ENCODE measurements around the gene PNPLA5. TPM values are rescaled to one million over a fixed set of nuclear protein-coding genes. Genes with fewer than 3 reads are reported as not detected.

Gene PNPLA5
- polyA plus RNA-seq, 2 of the 4 experiments (the other 2 are of a cell fraction) = not detected

GRCh38 chr22:43901976-43902643, 10.3 kb upstream of the PNPLA5 start:
- CTCF ChIA-PET = interaction anchor here (1.0 to 7.9 kb wide), 2 partner anchors 18 to 44 kb away, joined by 3 to 97 read pairs; no protein-coding TSS in a partner anchor
- H3K4me2 ChIP-seq = peak overlapping the region; percentile 32; the same call in 2 of the 3 replicates
- H3K27ac ChIP-seq = peak overlapping the region in 1 of 2 experiments; percentile 79; a peak in 4 of 6 replicates
- no peaks in the 10 kb centered on the region for H3K9me3 ChIP-seq
- WGBS (ENCODE audit: missing lambda C conversion rate) = 26% methylated on average over 5 of the region's 5 CpGs
- no peak for FAIRE-seq
- no peak overlapping the region for H3K4me3 ChIP-seq
- POLR2A ChIA-PET = no interaction called here
- ATAC-seq = peak; percentile 66 to 77; a peak in 5 of 6 replicates
- peaks cover 38% of the 10 kb centered on the region for H3K4me1 ChIP-seq
- TF ChIP-seq, protein P1, sequence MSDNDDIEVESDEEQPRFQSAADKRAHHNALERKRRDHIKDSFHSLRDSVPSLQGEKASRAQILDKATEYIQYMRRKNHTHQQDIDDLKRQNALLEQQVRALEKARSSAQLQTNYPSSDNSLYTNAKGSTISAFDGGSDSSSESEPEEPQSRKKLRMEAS (IDR thresholded peaks at IDR 0.05) = 0 out of 2 replicates have a peak, but pooled peaks have one; percentile 34
- peak; percentile 33; the same call in 1 of the 2 replicates for TF ChIP-seq FOSL2 (IDR thresholded peaks at IDR 0.05)
- TF ChIP-seq FOSL2 (CRISPR knock-in tag; IDR thresholded peaks at IDR 0.05) = peak; percentile 68
- no peak for TF ChIP-seq POLR2AphosphoS2 (conservative IDR thresholded peaks at IDR 0.05; ENCODE audit: low read length)
- peak; percentile 31; the same call in 1 of the 2 replicates for TF ChIP-seq JUNB (IDR thresholded peaks at IDR 0.05)
- TF ChIP-seq RARB (CRISPR knock-in tag; IDR thresholded peaks at IDR 0.05) = no peak
- no peak for TF ChIP-seq NR3C1 (IDR thresholded peaks at IDR 0.05)
- peak; percentile 33 to 56 for DNase-seq (ENCODE audit: low read depth in 1 of 2, low spot score in 1 of 2)

DNA sequence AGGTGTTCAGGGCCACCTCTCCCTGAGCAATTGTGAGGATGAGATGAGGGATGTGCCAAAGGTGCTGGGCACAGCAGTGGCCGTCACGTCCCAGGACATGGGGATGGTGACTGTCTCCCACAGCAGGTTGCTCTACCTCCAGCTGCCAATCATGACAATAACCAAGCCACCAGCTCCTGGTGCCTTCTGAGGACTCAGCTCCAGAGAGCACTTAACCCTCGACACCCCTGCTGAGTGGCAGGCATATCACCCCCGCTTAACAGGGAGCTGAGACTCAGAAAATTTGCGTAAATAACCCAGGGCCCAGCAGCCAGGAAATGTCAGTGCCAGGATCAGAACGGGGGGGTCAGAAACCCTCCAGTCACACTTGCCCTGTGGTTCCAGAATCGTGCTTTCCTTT, 8.4 kb upstream of the PNPLA5 start:
- Histone ChIP-seq H3K4me1 (peaks cover 38% of the 10 kb centered on the region), H3K4me3 (no peak overlapping the region), H3K9me3 (no peaks in the 10 kb centered on the region), H3K27ac (peak overlapping the region in 1 of 2 experiments; percentile 67; a peak in 3 of 6 replicates), H3K4me2 (no peak overlapping the region)
- ChIA-PET CTCF (interaction anchor here (0.7 to 7.9 kb wide), 5 partner anchors 12 to 49 kb away, joined by 3 to 97 read pairs (median 3); no protein-coding TSS in a partner anchor), POLR2A (no interaction called here)
- ATAC-seq (no peak), DNase-seq (ENCODE audit: low read depth in 1 of 2, low spot score in 1 of 2) (no peak), FAIRE-seq (no peak)
- no peak for TF ChIP-seq GATA3 (IDR thresholded peaks at IDR 0.05; ENCODE audit: borderline replicate concordance)
- TF ChIP-seq EHF (CRISPR knock-in tag; IDR thresholded peaks at IDR 0.05) = no peak
- no peak for TF ChIP-seq HES2 (IDR thresholded peaks at IDR 0.05)
- TF ChIP-seq EP300 (IDR thresholded peaks at IDR 0.05) = no peak
- no peak for TF ChIP-seq MYC (IDR thresholded peaks at IDR 0.05; ENCODE audit: borderline replicate concordance, low read length)
- TF ChIP-seq, protein P2, sequence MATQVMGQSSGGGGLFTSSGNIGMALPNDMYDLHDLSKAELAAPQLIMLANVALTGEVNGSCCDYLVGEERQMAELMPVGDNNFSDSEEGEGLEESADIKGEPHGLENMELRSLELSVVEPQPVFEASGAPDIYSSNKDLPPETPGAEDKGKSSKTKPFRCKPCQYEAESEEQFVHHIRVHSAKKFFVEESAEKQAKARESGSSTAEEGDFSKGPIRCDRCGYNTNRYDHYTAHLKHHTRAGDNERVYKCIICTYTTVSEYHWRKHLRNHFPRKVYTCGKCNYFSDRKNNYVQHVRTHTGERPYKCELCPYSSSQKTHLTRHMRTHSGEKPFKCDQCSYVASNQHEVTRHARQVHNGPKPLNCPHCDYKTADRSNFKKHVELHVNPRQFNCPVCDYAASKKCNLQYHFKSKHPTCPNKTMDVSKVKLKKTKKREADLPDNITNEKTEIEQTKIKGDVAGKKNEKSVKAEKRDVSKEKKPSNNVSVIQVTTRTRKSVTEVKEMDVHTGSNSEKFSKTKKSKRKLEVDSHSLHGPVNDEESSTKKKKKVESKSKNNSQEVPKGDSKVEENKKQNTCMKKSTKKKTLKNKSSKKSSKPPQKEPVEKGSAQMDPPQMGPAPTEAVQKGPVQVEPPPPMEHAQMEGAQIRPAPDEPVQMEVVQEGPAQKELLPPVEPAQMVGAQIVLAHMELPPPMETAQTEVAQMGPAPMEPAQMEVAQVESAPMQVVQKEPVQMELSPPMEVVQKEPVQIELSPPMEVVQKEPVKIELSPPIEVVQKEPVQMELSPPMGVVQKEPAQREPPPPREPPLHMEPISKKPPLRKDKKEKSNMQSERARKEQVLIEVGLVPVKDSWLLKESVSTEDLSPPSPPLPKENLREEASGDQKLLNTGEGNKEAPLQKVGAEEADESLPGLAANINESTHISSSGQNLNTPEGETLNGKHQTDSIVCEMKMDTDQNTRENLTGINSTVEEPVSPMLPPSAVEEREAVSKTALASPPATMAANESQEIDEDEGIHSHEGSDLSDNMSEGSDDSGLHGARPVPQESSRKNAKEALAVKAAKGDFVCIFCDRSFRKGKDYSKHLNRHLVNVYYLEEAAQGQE (IDR thresholded peaks at IDR 0.05) = no peak
- TF ChIP-seq, protein P1 (IDR thresholded peaks at IDR 0.05) = no peak
- no peak for TF ChIP-seq POLR2AphosphoS2 (conservative IDR thresholded peaks at IDR 0.05; ENCODE audit: low read length)
- TF ChIP-seq NR3C1 (IDR thresholded peaks at IDR 0.05) = no peak
- no peak for TF ChIP-seq CBX2 (IDR thresholded peaks at IDR 0.05; ENCODE audit: borderline replicate concordance, low read depth)
- no peak for TF ChIP-seq MAFK (IDR thresholded peaks at IDR 0.05; ENCODE audit: partially characterized antibody)
- no peak for TF ChIP-seq JUNB (IDR thresholded peaks at IDR 0.05)
- TF ChIP-seq BHLHE40 (IDR thresholded peaks at IDR 0.05; ENCODE audit: low read depth, low read length) = no peak
- TF ChIP-seq TFCP2L1 (CRISPR knock-in tag; IDR thresholded peaks at IDR 0.05) = no peak
- no peak for TF ChIP-seq CBX8 (IDR thresholded peaks at IDR 0.05)
- no peak for TF ChIP-seq FOXS1 (CRISPR knock-in tag; IDR thresholded peaks at IDR 0.05)
- no peak for TF ChIP-seq EHMT2 (IDR thresholded peaks at IDR 0.05; ENCODE audit: low read depth)
- TF ChIP-seq ZSCAN20 (CRISPR knock-in tag; IDR thresholded peaks at IDR 0.05) = no peak
- WGBS (ENCODE audit: missing lambda C conversion rate) = 40% methylated on average over 1 of the region's 7 CpGs

Measured in A549 (cell line).